K562 (cell line): Measurements from ENCODE around the gene DYRK2.

Experiments
- BRD4 ChIP-seq: fragments of 200-600 bp; sonication (generic); IDR thresholded peaks from 2 replicates; pipeline ENCODE4 v1.6.1; 2017; ENCODE audit warnings: inconsistent platforms
- KLF1 ChIP-seq: fragments of 450-650 bp; IDR thresholded peaks from 2 replicates; pipeline ENCODE4 v1.6.1; 2016; ENCODE audit warnings: missing genetic modification characterization, missing compliant biosample characterization
- NFIC ChIP-seq: fragments of 450-650 bp; IDR thresholded peaks from 2 replicates; pipeline ENCODE4 v1.6.1; 2017; ENCODE audit warnings: mild to moderate bottlenecking, inconsistent platforms

DNA sequence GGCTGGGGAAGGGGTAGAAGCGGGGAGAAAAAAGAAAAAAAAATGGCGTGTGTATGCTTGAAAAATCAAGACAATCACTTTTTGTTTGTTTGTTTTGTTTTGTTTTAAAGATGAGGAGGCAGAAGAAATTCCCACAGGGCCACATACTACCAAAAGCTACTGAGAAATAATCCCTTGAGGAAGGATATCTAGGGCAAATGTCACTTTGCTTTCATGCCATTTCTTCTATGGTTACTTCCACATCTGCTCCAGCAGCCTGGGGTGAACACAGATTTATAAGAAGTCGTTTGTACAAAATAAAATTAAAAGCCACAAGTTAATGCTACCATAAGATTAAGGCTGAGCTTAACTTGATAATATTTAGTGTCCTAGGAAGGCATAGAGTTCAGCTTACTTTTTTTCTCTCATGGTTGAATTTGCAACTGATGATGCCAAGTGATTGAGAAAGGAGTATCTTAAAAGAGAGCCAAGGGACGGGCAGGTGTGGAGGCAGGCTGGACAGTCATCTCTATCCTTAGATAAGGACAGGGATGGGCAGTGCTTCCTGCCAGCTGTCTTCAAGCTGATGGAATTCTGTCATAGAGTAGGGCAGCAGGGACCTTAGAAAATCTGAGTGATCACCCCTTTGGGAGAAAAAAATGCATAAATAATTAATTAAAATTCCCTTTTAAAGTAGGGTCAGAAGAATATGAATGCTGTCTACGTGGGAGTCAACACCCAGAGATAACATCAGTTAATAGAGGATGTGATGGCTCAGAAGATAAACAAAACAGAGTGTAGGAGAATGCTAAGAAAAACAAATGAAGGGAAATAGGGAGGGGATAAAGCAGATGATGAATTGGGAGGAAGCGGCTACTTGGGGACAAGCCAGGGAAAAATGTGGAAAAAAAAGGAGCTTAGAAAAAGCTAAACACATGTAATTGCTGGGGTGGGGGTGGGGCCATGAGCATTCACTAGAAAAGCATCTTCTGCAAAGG, 57.1 kb downstream of the DYRK2 start:
- TF ChIP-seq BRD4: no peak
- TF ChIP-seq NFIC: no peak
- TF ChIP-seq KLF1 (tag): no peak
